Adipose tissue (tissue), 3 donors: ENCODE measurements around the gene SETD5. TPM values are rescaled to one million over a fixed set of nuclear protein-coding genes. Genes with fewer than 3 reads are reported as not detected.
A peak's percentile ranks its signal among the peaks of the same experiment; 100 is the strongest.

ENCODE experiments used
- H3K27ac ChIP-seq: one replicate; pipeline ENCODE4 v1.5.1; 2013; ENCODE audit warnings: low read depth, low read length
- WGBS, 3 donors: extraction: QIAGEN DNeasy Blood & Tissue Kit; methylation state at CpG; one replicate each; pipeline ENCODE4 v1.1.7; 2013; 5-methylcytosine and 5-hydroxymethylcytosine counted together
- polyA plus RNA-seq, 3 donors: library from polyadenylated mRNA; stranded (reverse); fragments of 200-250 nt; gene quantifications; one replicate each; pipeline ENCODE4 v1.2.3, GENCODE V29; 2013
- donor health status: healthy with polysubstance abuse.
- donor health status: Bipolar disorder and iron deficiency.
- donor health status: healthy.

Gene SETD5
- polyA plus RNA-seq, 3 donors = 15.6 to 32.4 (median 28.3) TPM

- WGBS, 3 donors = 49 to 66% (median 57%) methylated on average over 3 of the region's 3 CpGs
- no peak overlapping the region for H3K27ac ChIP-seq
Observed at GRCh38 chr3:9386078-9386459, 11.3 kb upstream of the SETD5 start.

- H3K27ac ChIP-seq = no peak overlapping the region
Observed at GRCh38 chr3:9386501-9387321, 10.7 kb upstream of the SETD5 start.

DNA sequence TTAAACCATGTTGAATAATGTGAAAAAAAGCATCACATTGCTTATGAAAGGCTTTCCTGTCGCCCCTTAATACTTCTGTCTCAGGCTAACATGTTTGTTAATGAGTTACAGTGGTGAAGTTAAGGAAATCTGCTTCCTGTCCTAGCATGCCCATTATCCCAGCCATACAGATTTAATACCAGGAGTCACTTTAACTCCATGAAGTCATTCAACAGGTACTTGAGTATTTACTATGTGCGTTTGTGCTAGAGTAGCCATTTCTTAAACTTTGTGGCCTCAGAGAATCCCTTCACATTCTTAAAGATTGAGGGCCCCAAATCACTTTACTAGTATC lies 10.1 kb upstream of the SETD5 start:
- WGBS, 3 donors = 69 to 78% (median 74%) methylated on average over 2 of the region's 2 CpGs
- H3K27ac ChIP-seq = no peak overlapping the region

More at GRCh38 chr3:9386501-9387321, 10.7 kb upstream of the SETD5 start:
- WGBS, 3 donors = 0 to 31% (median 0%) methylated on average over 1 of the region's 1 CpG

- no peak overlapping the region for H3K27ac ChIP-seq
- 58 to 81% (median 80%) methylated on average over 2 of the region's 2 CpGs for WGBS, 3 donors
Observed at GRCh38 chr3:9388142-9388541, 9.3 kb upstream of the SETD5 start.

- H3K27ac ChIP-seq = no peak overlapping the region
- 86 to 94% (median 94%) methylated on average over 5 of the region's 5 CpGs for WGBS, 3 donors
Observed at GRCh38 chr3:9388562-9389272, 8.7 kb upstream of the SETD5 start.

- WGBS, 3 donors = 85 to 93% (median 88%) methylated on average over 5 of the region's 5 CpGs
- H3K27ac ChIP-seq = no peak overlapping the region
Observed at GRCh38 chr3:9390265-9390888, 7.0 kb upstream of the SETD5 start.

GRCh38 chr3:9392041-9392440 lies 5.4 kb upstream of the SETD5 start:
- 6 to 36% (median 34%) methylated on average over 1 of the region's 1 CpG for WGBS, 3 donors
- no peak overlapping the region for H3K27ac ChIP-seq

- 5 to 10% (median 8%) methylated on average over 15 of the region's 15 CpGs for WGBS, 3 donors
- peak overlapping the region; percentile 95 for H3K27ac ChIP-seq
Observed at GRCh38 chr3:9395570-9396300, 1.7 kb upstream of the SETD5 start.

DNA sequence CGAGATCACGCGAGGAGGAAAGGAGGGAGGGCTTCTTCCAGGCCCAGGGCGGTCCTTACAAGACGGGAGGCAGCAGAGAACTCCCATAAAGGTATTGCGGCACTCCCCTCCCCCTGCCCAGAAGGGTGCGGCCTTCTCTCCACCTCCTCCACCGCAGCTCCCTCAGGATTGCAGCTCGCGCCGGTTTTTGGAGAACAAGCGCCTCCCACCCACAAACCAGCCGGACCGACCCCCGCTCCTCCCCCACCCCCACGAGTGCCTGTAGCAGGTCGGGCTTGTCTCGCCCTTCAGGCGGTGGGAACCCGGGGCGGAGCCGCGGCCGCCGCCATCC lies 1.1 kb upstream of the SETD5 start:
- WGBS, 3 donors = 0 to 1% (median 0%) methylated on average over 20 to 25 of the region's 25 CpGs
- H3K27ac ChIP-seq = peak overlapping the region; percentile 95

- WGBS, 3 donors = 0 to 1% (median 1%) methylated on average over 56 to 71 of the region's 71 CpGs
- H3K27ac ChIP-seq = peak overlapping the region; percentile 95
Observed at GRCh38 chr3:9396632-9397331, 633 bp upstream of the SETD5 start.

DNA sequence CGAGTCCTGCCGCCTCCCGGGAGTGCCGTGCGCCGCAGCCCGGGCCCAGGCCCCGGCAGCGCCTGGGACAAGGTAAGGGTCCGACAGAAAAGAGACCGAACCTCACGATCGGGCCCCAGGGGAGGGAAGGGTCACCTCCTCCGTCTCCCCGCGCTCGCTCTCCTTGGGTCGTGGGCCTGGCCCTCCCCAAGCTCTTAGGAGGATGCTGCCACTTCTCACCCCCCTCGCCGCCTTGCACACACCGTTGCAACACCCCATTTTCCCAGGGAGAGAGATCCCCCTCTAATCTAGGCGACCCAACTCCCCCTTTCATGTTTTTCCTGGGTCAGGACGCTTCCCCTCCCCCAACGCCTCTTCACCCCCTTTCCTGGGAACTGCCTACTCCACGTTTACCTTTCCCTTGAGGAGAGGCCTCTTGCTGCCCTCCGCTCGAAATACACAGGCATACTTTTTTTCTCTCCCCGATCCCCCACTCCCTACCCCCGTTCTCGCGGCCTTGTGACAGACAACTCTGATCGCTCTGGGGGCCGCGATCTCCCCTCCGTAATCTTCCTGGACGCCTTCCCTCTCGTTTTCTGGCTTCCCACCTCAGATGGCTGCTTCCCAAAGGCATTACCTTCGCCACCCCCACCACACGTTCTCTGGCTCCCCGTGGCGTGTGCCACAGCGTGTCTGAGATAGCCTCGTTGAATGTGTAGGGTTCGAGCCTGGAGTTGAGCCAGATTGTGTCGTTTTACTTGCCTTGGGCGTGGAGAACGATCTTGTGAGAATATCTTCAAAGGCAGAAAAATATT lies 688 bp downstream of the SETD5 start:
- WGBS, 3 donors = 0 to 1% (median 0%) methylated on average over 45 to 47 of the region's 47 CpGs

GRCh38 chr3:9398700-9399336 lies 1.4 kb downstream of the SETD5 start:
- peak overlapping the region; percentile 95 for H3K27ac ChIP-seq
- WGBS, 3 donors = 0 to 1% (median 0%) methylated on average over 7 of the region's 7 CpGs

More for the DNA sequence above, 688 bp downstream of the SETD5 start:
- peak overlapping the region; percentile 95 for H3K27ac ChIP-seq

- 1 to 3% (median 2%) methylated on average over 2 of the region's 2 CpGs for WGBS, 3 donors
Observed at GRCh38 chr3:9399337-9399703, 1.9 kb downstream of the SETD5 start.

GRCh38 chr3:9399746-9400145 lies 2.3 kb downstream of the SETD5 start:
- 0 to 1% (median 1%) methylated on average over 3 of the region's 3 CpGs for WGBS, 3 donors
- no peak overlapping the region for H3K27ac ChIP-seq

More at GRCh38 chr3:9399337-9399703, 1.9 kb downstream of the SETD5 start:
- H3K27ac ChIP-seq = no peak overlapping the region

GRCh38 chr3:9400616-9401015 lies 3.2 kb downstream of the SETD5 start:
- 24 to 36% (median 35%) methylated on average over 3 of the region's 3 CpGs for WGBS, 3 donors
- no peak overlapping the region for H3K27ac ChIP-seq

GRCh38 chr3:9401986-9402385 lies 4.6 kb downstream of the SETD5 start:
- 30 to 65% (median 55%) methylated on average over 4 of the region's 4 CpGs for WGBS, 3 donors
- no peak overlapping the region for H3K27ac ChIP-seq
